NCI-H1092 (cell line): ENCODE data around the gene PKNOX2.
A peak's percentile ranks its signal among the peaks of the same experiment; 100 is the strongest.

Experiments used
- DNase-seq: peaks from one replicate; lab custom pipeline; 2025; lab: John Stamatoyannopoulos, UW

Gene PKNOX2

GRCh38 chr11:125382314-125382791 is 217.8 kb downstream of the PKNOX2 start:
- DNase-seq: no peak

GRCh38 chr11:125382822-125383221 is 218.3 kb downstream of the PKNOX2 start:
- no peak for DNase-seq

- DNase-seq: no peak
Measured at GRCh38 chr11:125384825-125385224, 220.3 kb downstream of the PKNOX2 start.

GRCh38 chr11:125387901-125388300 is 223.3 kb downstream of the PKNOX2 start:
- DNase-seq: no peak

- no peak for DNase-seq
Measured at GRCh38 chr11:125388611-125389010, 224.1 kb downstream of the PKNOX2 start.

- DNase-seq: no peak
Measured at GRCh38 chr11:125389339-125390166, 225.0 kb downstream of the PKNOX2 start.

GRCh38 chr11:125390946-125391345 is 226.4 kb downstream of the PKNOX2 start:
- DNase-seq: no peak

GRCh38 chr11:125393331-125393730 is 228.8 kb downstream of the PKNOX2 start:
- no peak for DNase-seq

- no peak for DNase-seq
Measured at GRCh38 chr11:125394296-125394695, 229.7 kb downstream of the PKNOX2 start.

GRCh38 chr11:125397421-125397820 is 232.9 kb downstream of the PKNOX2 start:
- no peak for DNase-seq

GRCh38 chr11:125398475-125398874 is 233.9 kb downstream of the PKNOX2 start:
- no peak for DNase-seq

- DNase-seq: no peak
Measured at GRCh38 chr11:125398994-125399640, 234.6 kb downstream of the PKNOX2 start.

- DNase-seq: no peak
Measured at GRCh38 chr11:125399945-125400344, 235.4 kb downstream of the PKNOX2 start.

- no peak for DNase-seq
Measured at GRCh38 chr11:125401235-125401634, 236.7 kb downstream of the PKNOX2 start.

- no peak for DNase-seq
Measured at GRCh38 chr11:125401746-125402145, 237.2 kb downstream of the PKNOX2 start.

- DNase-seq: no peak
Measured at GRCh38 chr11:125402435-125402834, 237.9 kb downstream of the PKNOX2 start.

GRCh38 chr11:125404157-125404810 is 239.7 kb downstream of the PKNOX2 start:
- no peak for DNase-seq

GRCh38 chr11:125404811-125405790 is 240.6 kb downstream of the PKNOX2 start:
- peak; percentile 41 for DNase-seq

GRCh38 chr11:125407046-125407445 is 242.5 kb downstream of the PKNOX2 start:
- DNase-seq: no peak

- DNase-seq: no peak
Measured at GRCh38 chr11:125408311-125408711, 243.8 kb downstream of the PKNOX2 start.

- DNase-seq: no peak
Measured at GRCh38 chr11:125410091-125410490, 245.5 kb downstream of the PKNOX2 start.

GRCh38 chr11:125412177-125412496 is 247.6 kb downstream of the PKNOX2 start:
- no peak for DNase-seq
